Activated naive CD8-positive, alpha-beta T cell treated with anti-CD3 and anti-CD28 coated beads, Interleukin-2, amount 10 ng/mL, durations not matched to agents 7 days and 5 days (primary cell): ENCODE data around the gene CACNA1C. TPM values are rescaled to one million over a fixed set of nuclear protein-coding genes. Genes with fewer than 3 reads are reported as not detected.

Source experiments
- ATAC-seq: fragments of 150-1000 bp; cut with Tn5 transposase; one replicate; pipeline ENCODE4 v1.10.0; 2021; ENCODE audit warnings: low read depth, moderate library complexity
- POLR2A ChIA-PET: fragments of 350-600 bp; sonication (Branson Sonifier 250); formaldehyde crosslinking; loops from one replicate; lab custom pipeline; 2021; ENCODE audit warnings: antibody characterized with exemption; lab: Charles Lee
- DNase-seq: peaks from one replicate; pipeline ENCODE4 v3.0.0; 2021
- H3K27ac Mint-ChIP-seq: one replicate; pipeline ENCODE4 v1.8.0; 2022; ENCODE audit warnings: mild to moderate bottlenecking, mixed read lengths
- H3K27me3 Mint-ChIP-seq: one replicate; pipeline ENCODE4 v1.8.0; 2022; ENCODE audit warnings: mild to moderate bottlenecking, moderate library complexity, mixed read lengths
- H3K36me3 Mint-ChIP-seq: one replicate; pipeline ENCODE4 v1.8.0; 2021; ENCODE audit warnings: mild to moderate bottlenecking, mixed read lengths
- H3K4me1 Mint-ChIP-seq: one replicate; pipeline ENCODE4 v1.8.0; 2021; ENCODE audit warnings: mixed read lengths
- H3K4me3 Mint-ChIP-seq: one replicate; pipeline ENCODE4 v1.8.0; 2022; ENCODE audit warnings: mild to moderate bottlenecking, moderate library complexity, mixed read lengths
- H3K9me3 Mint-ChIP-seq: one replicate; pipeline ENCODE4 v1.8.0; 2021; ENCODE audit warnings: mixed read lengths
- total RNA-seq, 2 experiments: library from RNA; stranded (reverse); gene quantifications; one replicate each; pipeline ENCODE4 v1.2.3, GENCODE V29; 2021

CACNA1C gene
- total RNA-seq, 2 experiments from 2014 or later = 0.11 to 0.14 TPM

DNA sequence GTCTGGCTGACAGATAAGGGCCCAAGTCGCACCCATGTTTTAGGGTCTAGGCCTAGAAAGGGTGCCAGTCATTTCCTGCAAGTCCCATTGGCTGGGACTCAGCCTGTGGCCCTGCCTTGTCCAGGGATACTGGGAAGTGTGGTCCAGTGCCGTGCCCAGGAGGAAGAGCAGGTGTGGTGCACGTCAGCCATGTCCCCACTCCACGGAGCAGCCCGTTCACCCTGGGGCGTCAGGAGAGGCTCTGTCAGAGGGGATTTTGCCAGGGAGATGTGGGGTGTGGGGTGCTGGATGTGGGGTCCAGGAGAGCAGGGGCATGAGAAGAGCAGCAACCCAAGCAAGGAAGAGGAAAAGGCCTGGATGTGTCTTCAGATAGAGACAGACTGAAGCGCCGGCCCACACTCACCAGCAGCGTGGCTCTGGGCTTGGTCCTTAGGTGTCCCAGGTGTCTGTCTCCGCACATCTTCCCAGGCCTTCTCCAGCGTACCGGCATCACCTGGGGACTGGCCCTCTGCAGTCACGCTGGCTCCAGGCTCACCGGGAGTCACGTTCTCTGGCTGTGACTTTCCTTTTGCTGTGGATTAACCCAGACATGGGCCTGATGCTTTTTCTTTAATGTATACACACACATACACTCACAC is 138.2 kb downstream of the CACNA1C start:
- POLR2A ChIA-PET = no interaction called here
- ATAC-seq (no peak), DNase-seq (no peak)
- no peaks in the 10 kb centered on the region for H3K36me3 Mint-ChIP-seq
- no peaks in the 10 kb centered on the region for H3K9me3 Mint-ChIP-seq
- no peak overlapping the region for H3K4me3 Mint-ChIP-seq
- no peaks in the 10 kb centered on the region for H3K4me1 Mint-ChIP-seq
- no peaks in the 10 kb centered on the region for H3K27me3 Mint-ChIP-seq
- H3K27ac Mint-ChIP-seq = no peak overlapping the region

DNA sequence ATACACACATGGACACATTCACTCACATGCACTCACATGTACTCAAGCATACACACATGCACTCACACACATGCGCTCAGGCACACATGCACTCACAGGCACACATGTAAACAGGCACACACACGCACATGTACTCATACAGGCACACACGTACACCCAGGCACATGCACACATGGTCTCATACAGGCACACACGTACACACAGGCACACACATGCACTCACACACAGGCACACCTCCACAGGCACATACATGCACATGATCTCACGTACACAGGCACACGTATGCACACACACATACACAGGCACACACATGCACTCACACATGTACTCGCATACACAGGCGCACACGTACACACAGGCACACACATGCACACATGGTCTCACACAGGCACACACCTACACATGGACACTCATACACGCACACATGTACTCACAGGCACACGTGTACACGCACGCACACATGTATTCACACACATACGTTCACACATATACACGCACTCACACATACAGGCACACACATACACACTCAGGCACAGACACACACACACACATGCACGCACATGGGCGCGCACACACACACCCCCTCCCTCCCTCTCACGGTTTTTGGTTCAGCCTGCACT is 138.9 kb downstream of the CACNA1C start:
- DNase-seq = no peak
- Mint-ChIP-seq H3K27me3 (no peaks in the 10 kb centered on the region), H3K9me3 (no peaks in the 10 kb centered on the region), H3K4me3 (no peak overlapping the region), H3K4me1 (no peaks in the 10 kb centered on the region), H3K27ac (no peak overlapping the region), H3K36me3 (no peaks in the 10 kb centered on the region)
- POLR2A ChIA-PET = interaction anchor here (0.7 kb wide), 1 partner anchor 1721 kb away, joined by 3 read pairs; no protein-coding TSS in a partner anchor
- no peak for ATAC-seq

DNA sequence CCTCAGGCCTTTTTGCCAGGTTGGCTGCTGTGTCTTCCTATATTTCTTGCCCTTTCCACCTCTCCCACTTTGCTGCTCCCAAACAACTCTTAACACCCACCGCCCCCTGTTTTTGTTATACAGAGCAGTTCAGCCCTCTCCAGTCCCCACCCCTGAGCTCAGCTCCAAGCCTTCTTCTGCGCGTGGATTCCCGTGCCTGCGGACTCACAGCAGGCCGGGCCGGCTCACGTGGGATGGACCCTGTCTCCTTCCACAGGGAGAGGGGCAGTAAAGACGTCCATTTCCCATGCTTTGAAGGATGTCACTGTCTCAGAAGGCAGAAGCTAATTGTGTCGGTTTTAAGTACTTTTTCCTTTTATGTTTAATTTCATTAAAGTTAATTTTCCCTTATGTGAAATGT is 139.4 kb downstream of the CACNA1C start:
- Mint-ChIP-seq H3K27ac (no peak overlapping the region), H3K4me3 (no peak overlapping the region), H3K27me3 (no peaks in the 10 kb centered on the region), H3K36me3 (no peaks in the 10 kb centered on the region), H3K4me1 (no peaks in the 10 kb centered on the region), H3K9me3 (no peaks in the 10 kb centered on the region)
- DNase-seq = no peak
- ATAC-seq = no peak
- POLR2A ChIA-PET = interaction anchor here (0.7 kb wide), 1 partner anchor 1720 kb away, joined by 3 read pairs; no protein-coding TSS in a partner anchor

DNA sequence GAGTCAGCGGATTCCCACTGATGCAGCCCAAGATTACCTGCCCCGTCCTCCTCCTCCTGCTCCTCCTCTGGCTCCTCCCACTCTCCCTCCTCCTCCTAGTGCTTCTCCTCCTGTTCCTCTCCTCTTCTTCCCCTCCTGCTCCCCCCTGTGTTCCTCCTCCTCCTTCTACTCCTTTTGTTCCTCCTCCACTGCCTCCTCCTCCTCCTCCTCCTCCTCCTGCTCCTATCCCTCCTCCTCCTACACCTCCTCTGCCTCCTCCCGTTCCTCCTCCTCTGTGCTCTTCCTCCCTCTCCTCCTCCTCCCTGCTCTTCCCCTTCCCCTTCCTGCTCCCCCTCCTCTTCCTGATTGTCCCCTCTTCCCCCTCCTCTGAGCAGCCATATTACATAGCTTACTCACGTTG is 141.3 kb downstream of the CACNA1C start:
- ATAC-seq = no peak
- H3K4me1 Mint-ChIP-seq = no peaks in the 10 kb centered on the region
- no peaks in the 10 kb centered on the region for H3K9me3 Mint-ChIP-seq
- H3K27me3 Mint-ChIP-seq = no peaks in the 10 kb centered on the region
- H3K27ac Mint-ChIP-seq = no peak overlapping the region
- no peak overlapping the region for H3K4me3 Mint-ChIP-seq
- H3K36me3 Mint-ChIP-seq = no peaks in the 10 kb centered on the region
- POLR2A ChIA-PET = no interaction called here
- no peak for DNase-seq

DNA sequence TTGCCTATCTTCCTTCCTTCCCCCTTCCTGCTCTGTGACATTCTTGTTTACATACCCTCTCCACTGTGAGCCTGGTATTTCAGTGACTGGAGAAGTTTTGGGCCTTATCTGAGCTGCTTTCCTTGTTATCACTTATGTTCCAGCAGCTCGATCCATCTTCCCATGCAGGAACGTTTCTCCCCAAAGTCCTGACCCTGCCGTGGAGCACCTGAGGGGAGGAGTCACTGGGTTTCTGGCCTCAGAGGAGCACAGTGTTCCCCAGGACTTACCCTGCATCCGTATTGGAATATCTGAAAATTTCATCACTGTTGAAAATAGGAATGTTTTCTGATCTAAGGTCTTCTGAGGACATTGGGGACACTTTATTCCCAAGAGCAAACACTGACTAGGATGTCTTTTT is 141.8 kb downstream of the CACNA1C start:
- no peak overlapping the region for H3K27ac Mint-ChIP-seq
- no peaks in the 10 kb centered on the region for H3K36me3 Mint-ChIP-seq
- no peak for ATAC-seq
- POLR2A ChIA-PET = no interaction called here
- no peak overlapping the region for H3K4me3 Mint-ChIP-seq
- no peak for DNase-seq
- no peaks in the 10 kb centered on the region for H3K9me3 Mint-ChIP-seq
- H3K27me3 Mint-ChIP-seq = no peaks in the 10 kb centered on the region
- no peaks in the 10 kb centered on the region for H3K4me1 Mint-ChIP-seq

DNA sequence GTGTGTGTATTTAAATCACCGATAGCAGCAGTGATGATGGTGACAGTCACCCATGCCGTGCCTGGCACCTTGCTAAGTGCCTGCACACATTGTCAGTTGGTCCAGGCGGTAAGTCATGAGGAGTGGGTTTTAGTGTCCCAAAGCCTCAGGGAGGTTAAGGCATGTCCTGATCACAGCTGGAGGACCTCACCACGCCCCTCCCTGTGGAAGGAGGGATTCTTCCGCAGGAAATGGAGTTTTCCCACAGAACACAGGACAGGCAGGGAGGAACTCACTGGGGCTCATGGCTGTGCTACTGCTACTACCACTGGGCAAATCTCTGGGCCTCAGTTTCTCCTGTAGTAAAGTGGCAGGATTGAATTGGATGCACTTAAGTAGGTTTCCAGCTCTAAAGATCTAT is 142.3 kb downstream of the CACNA1C start:
- Mint-ChIP-seq H3K27me3 (no peaks in the 10 kb centered on the region), H3K36me3 (no peaks in the 10 kb centered on the region), H3K4me3 (no peak overlapping the region), H3K27ac (no peak overlapping the region), H3K9me3 (no peaks in the 10 kb centered on the region), H3K4me1 (no peaks in the 10 kb centered on the region)
- DNase-seq = no peak
- no peak for ATAC-seq
- POLR2A ChIA-PET = no interaction called here

DNA sequence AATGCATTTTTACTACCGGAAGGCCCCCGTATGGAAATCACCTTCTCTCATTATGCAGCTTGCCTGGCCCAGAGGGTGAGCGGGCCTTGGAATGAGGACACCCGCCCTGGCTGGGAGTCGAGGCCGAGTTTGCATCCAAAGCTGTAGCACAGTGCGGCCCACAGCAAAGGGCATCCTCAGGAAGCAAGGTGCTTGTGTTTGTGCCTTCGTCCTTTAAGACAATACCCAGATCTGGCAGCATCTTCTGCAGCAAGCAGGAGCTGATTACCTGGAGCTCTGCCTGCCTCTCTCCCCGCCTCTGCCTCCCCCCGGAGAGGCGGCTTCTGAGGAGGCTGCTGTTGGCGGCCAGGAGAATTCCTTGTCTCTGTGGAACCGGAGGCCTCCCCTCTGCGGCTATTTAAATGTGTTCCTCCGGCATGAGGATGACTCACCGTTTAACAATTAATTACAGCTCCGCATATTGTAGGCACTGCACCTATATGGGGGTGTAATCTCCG is 145.3 kb downstream of the CACNA1C start:
- Mint-ChIP-seq H3K27me3 (peaks cover 3% of the 10 kb centered on the region), H3K4me1 (no peaks in the 10 kb centered on the region), H3K4me3 (no peak overlapping the region), H3K36me3 (no peaks in the 10 kb centered on the region), H3K27ac (no peak overlapping the region), H3K9me3 (no peaks in the 10 kb centered on the region)
- DNase-seq (no peak), ATAC-seq (no peak)
- POLR2A ChIA-PET = no interaction called here

DNA sequence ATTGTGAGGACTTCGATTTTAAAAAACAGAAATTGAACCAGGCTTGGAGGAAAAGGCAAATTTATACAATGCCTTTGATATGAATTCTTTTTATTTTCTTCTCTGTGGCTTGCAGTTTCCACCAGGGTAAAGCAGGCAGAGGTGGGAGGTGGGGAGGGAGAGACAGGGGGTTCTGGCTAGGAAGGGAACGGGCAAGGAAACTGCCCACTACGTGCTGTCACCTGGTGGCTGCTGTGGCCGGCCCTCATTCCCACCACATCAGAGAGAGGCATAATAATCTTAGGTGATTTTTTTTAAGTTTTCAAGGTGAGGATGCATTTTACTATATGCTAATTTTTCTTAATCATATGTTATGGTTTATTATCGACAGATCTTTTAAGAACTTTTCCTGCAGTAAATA is 145.8 kb downstream of the CACNA1C start:
- H3K27me3 Mint-ChIP-seq = peaks cover 3% of the 10 kb centered on the region
- DNase-seq (no peak), ATAC-seq (no peak)
- no peak overlapping the region for H3K4me3 Mint-ChIP-seq
- POLR2A ChIA-PET = no interaction called here
- H3K36me3 Mint-ChIP-seq = no peaks in the 10 kb centered on the region
- H3K4me1 Mint-ChIP-seq = no peaks in the 10 kb centered on the region
- H3K9me3 Mint-ChIP-seq = no peaks in the 10 kb centered on the region
- H3K27ac Mint-ChIP-seq = no peak overlapping the region

DNA sequence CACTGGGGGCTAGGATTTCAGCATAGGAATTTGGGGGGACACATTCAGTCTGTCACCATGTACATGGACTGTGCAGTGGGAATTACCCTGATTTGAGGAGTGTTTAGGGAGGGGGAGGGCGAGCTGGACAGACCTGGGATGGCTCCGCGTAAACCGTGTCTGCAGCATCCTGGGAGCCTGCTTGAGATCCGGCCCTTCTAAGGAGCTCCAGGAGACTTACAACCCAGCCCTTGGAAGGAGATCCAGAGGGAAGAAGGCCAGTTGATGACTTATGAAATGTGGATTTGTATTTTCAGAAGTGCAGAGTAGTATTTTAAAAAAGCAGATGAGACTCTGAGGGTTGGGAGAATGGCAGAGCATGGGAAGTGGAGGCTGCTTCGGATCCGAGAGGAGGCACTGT is 153.2 kb downstream of the CACNA1C start:
- peaks cover 5% of the 10 kb centered on the region for H3K27me3 Mint-ChIP-seq
- POLR2A ChIA-PET = no interaction called here
- H3K4me1 Mint-ChIP-seq = no peaks in the 10 kb centered on the region
- no peak for ATAC-seq
- H3K27ac Mint-ChIP-seq = no peak overlapping the region
- no peak for DNase-seq
- no peaks in the 10 kb centered on the region for H3K9me3 Mint-ChIP-seq
- H3K4me3 Mint-ChIP-seq = no peak overlapping the region
- H3K36me3 Mint-ChIP-seq = no peaks in the 10 kb centered on the region

DNA sequence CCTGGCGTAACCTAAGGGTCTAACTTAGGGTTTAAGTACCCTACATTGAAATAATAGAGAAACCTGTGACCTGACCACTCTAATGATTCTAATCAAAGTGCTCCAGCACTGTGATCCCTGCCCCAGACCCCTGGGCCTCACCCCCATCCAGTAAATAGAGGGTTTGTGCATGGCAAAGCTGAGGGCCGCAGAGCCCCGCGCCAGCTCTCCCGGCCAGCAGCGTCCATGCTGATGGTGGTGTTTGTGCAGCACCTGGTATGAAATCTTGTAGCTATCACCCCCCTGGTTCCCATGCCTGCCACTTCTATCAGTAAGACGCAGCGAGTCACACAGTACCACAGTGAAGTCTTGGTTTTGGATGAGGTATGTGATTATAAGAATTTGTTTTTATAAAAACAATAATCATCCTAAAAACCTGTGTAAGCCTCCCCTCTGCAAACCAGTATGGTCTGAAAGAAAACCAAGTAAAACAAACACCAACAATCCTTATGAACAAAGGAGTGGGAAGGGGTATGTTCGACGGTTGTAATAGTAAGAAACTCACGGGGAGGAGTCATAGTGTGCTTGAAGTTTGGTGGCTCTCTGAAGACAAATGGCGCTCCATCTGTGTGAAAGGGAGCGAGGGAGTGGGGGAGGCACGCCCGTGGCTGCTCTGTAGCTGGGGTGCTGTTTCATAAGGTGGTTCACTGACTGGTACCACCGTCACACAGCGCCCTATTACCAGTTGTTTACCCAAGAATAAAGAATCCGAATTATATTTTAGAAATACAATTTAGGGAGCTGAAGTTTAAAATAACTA is 156.2 kb downstream of the CACNA1C start:
- Mint-ChIP-seq H3K9me3 (no peaks in the 10 kb centered on the region), H3K27me3 (peaks cover 4% of the 10 kb centered on the region), H3K27ac (no peak overlapping the region), H3K4me3 (no peak overlapping the region), H3K4me1 (no peaks in the 10 kb centered on the region), H3K36me3 (no peaks in the 10 kb centered on the region)
- POLR2A ChIA-PET = no interaction called here
- no peak for ATAC-seq
- no peak for DNase-seq

DNA sequence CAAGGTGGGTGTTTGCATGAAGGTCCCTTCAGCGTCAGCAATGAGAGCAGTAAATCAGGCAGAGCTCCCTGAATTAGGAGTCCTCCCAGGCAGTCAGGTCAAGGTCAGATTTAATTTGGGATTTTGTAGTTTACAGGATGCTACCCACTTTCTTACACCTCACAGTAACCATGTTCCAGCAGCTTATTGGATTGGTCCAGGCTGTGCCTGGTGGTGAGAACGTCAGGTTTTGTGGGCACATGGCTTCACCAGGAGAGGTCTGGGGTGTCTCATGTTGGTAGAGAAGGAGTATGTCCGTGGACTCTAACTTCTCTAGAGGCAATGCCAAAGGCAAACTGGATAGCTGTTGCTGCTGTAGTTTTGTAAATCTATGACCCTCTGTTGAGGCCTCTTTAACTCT is 158.3 kb downstream of the CACNA1C start:
- peaks cover 4% of the 10 kb centered on the region for H3K27me3 Mint-ChIP-seq
- H3K4me3 Mint-ChIP-seq = no peak overlapping the region
- POLR2A ChIA-PET = no interaction called here
- no peaks in the 10 kb centered on the region for H3K4me1 Mint-ChIP-seq
- ATAC-seq (no peak), DNase-seq (no peak)
- H3K36me3 Mint-ChIP-seq = no peaks in the 10 kb centered on the region
- no peaks in the 10 kb centered on the region for H3K9me3 Mint-ChIP-seq
- H3K27ac Mint-ChIP-seq = no peak overlapping the region

DNA sequence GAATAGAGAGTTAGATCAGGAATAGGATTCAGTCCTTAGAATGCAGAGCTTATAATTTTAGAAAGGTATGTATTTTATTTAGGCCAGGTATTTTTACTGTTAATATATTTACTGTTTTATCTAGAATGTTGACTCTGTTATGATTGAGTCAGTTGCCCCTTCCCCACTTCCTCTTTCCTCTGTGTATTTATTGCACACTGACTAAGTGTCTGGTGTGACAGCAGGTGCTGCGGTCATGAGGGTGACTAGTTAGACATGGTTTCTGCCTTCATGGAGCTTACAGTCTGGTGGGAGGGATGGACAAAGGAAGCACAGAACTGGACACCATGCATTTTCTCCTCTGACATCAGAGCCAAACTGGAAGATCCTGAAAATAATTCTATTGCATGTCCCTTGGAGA is 159.8 kb downstream of the CACNA1C start:
- Mint-ChIP-seq H3K27ac (no peak overlapping the region), H3K9me3 (no peaks in the 10 kb centered on the region), H3K36me3 (no peaks in the 10 kb centered on the region), H3K4me1 (no peaks in the 10 kb centered on the region), H3K4me3 (no peak overlapping the region), H3K27me3 (peaks cover 4% of the 10 kb centered on the region)
- ATAC-seq = no peak
- POLR2A ChIA-PET = no interaction called here
- DNase-seq = no peak

DNA sequence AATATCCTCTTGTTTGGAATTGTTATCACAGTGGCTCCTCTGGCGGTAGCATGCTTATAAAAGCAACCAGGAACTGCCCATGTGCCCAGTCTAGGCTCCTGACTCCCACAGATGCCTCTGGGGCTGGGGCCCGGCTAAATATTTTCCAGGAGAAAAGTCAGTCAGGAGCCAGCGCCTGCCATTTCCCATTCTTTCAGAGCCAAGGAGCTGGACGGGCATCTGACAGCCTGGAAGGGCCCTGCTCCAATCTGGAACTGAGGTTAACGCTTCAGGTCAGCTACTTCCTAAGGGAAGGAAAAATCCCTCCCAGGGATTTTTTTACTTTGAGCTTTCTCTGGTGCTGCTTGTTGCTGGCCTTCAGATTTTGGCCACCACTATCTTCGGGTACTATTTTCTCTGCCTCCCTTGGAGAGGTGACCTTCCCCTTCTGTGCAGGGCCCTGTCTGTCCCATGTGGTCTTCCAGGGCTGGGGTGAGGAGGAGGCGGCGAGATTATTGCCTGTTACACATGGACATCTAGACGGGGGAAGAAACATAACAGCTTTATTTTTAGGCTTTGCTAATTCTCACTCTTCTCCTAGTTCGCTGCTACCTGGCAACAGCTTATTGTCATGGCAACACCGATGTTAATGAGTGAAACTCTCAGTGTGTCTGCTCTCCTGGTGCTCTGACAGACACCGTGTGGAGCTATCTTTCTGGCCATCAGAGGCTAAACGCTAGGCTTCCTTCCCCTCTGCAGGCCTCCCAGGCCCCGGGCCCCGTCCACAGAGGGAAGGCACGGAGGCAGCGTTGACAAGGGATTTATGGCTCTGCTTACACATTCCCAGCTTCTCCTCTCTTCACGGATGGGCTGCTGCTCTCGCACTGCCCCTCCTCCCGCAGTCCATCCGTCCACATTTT is 160.4 kb downstream of the CACNA1C start:
- Mint-ChIP-seq H3K36me3 (no peaks in the 10 kb centered on the region), H3K27me3 (peaks cover 4% of the 10 kb centered on the region), H3K4me1 (no peaks in the 10 kb centered on the region), H3K4me3 (no peak overlapping the region), H3K9me3 (no peaks in the 10 kb centered on the region), H3K27ac (no peak overlapping the region)
- DNase-seq (no peak), ATAC-seq (no peak)
- POLR2A ChIA-PET = no interaction called here
